GM18508 (cell line): ENCODE data around the gene ATF7.
"Not testable (repeated sequence)": the region's sequence is repeated elsewhere in the genome, so short reads cannot be mapped to it uniquely, and the experiment has no call there.

Source experiments
- ATAC-seq: cut with Tn5 transposase; IDR thresholded peaks from one replicate; pipeline ENCODE4 v1.9.1; 2021; ENCODE audit warnings: moderate number of reproducible peaks; ENCODE audit not compliant: insufficient read depth, unreplicated experiment

ATF7 gene

DNA sequence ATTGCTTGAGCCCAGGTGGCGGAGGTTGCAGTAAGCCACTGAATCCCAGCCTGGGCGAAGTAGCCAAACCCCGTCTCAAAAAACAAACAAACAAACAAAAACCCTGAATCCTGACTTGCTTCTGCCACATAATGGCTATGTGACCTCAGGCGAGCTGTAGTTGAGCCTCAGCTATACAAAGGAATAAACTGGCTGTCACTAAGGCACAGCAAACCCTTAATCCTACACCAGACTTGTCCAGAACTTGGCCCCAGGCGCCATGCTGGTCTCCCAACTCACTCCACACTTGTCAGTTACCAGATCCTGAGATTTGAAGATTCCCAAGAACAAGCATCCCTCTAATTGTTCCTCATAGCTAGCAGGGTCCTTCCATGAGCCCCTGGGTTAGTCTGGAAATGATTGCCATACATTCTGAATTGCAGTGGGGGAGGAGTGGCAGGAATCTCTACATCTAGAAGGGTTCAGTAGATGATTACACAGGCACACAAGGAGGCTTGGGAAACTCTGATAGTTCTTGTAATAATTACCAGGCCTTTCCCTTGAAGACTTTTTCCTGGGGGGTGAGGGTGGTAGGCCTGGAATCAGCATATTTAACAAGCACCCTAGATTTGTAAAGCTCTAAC lies 136.8 kb downstream of the ATF7 start:
- no peak for ATAC-seq

DNA sequence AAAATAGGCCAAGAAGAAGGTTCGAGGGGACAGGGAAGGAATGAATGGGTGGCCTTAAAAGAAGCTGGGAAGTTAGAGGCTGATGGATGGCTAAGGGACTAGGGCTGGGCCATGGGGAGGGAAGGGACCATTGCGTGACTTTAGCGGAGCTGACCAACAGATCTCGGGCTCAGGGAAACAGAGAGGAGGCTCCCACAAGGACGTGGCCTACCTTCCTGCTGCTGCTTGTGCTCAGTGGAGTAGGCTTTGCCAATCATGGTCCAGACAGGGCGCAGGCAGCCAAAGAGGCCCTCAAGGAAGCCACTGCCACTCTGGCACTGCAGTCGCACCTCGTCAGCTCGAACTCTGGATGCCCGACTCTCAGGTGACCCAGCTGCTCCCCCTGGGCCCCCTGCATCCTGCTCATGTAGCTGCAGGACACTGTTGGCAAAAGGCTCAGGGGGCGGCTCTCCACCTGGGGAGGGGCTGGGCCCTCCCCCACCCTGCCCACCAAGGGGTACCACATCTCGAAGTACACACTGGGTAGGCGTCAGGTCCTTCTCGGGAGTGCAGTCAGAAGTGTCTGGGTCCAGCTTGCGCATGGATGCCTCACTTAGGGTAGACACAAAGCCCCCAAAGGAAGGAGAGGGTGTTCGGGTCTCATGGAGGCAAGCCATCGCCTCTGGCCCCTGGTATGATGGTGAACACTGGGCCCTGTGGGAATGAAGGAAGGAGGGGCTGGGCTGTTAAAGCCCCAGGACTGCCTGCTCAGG lies 139.3 kb downstream of the ATF7 start:
- ATAC-seq, result no peak

DNA sequence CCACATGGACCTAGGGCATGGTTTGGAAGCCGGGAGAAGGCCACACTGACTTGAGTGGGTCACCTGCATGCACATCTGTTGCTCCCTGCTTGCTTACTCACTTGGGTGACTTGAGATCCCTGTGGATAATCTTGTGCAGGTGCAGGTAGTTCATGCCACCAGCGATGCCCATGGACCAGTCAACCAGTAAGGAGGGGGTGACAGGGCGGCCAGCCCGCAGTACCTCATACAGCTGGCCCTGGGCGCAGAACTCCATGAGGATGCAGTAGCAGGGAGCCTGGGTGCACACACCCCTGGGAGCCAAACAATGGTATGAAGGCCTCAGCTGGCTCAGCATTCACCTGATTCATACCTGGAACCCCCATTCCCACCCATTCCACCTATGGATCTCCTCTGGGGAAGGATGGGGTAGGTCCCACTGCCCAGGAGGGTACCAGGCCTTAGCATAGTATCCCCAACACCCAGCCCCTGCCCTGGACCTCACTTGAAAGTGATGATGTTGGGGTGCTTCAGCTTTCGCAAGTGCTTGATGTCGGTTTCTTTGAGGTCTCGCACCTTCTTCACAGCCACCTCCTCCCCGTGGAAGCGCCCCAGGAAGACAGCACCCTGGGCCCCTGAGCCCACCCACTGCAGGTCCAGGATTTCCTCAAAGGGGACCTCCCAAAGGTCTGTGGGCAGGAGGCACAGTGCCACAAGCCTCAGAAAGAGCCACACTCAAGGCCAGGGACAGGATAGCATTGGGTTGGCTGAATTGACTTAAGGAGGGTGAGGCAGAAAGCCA lies 140.0 kb downstream of the ATF7 start:
- no peak for ATAC-seq

GRCh38 chr12:53484686-53485575 lies 141.3 kb downstream of the ATF7 start:
- ATAC-seq, result no peak

- no peak for ATAC-seq
Observed at GRCh38 chr12:53483979-53484377, 142.2 kb downstream of the ATF7 start.

GRCh38 chr12:53483225-53483978 lies 142.8 kb downstream of the ATF7 start:
- no peak for ATAC-seq

GRCh38 chr12:53482626-53483168 lies 143.5 kb downstream of the ATF7 start:
- no peak for ATAC-seq

GRCh38 chr12:53481939-53482586 lies 144.1 kb downstream of the ATF7 start:
- no peak for ATAC-seq

GRCh38 chr12:53481458-53481857 lies 144.7 kb downstream of the ATF7 start:
- ATAC-seq, result not testable (repeated sequence)

DNA sequence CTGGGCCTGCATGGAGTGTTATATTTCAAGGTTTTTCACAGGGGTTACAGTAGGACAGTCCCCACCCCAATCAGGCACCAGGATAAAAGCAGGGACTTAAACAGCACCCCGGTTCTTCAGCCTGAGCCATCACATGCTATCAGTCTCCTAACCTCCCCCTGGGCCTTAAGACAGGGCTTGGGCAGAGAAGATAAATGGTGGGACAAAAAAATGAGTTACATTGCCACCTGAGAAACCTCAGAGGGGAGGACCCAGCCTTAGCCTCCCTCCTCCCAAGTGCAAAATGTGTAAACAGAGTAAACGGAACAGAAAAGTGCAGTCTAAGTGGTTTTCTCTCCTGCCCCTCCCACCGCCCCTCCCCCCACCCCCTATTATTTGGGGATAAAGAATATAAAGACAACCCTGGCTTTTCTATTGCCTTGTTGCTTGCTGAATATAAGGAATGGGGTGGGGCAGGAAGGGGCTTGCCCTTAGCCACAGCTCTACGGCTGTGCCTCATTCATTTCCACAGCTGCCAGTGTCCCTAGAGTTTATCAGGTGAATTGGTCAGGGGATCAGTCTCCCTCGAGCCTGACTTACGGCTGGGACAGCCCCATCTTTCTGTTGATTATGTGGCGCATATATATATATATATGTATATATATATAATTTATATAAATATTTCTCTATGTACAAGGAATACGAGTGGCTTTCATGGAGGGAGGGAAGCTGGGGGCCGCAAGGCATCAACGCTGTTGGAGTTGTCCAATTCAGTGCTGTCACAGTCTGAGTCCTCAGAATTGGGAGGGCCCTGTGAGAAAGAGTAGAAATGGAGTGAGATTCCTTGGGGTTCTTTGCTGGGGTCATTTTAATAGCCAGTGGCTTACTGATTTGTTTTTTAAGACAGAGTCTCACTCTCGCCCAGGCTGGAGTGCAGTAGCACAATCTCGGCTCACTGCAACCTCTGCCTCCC lies 145.4 kb downstream of the ATF7 start:
- ATAC-seq, result no peak

DNA sequence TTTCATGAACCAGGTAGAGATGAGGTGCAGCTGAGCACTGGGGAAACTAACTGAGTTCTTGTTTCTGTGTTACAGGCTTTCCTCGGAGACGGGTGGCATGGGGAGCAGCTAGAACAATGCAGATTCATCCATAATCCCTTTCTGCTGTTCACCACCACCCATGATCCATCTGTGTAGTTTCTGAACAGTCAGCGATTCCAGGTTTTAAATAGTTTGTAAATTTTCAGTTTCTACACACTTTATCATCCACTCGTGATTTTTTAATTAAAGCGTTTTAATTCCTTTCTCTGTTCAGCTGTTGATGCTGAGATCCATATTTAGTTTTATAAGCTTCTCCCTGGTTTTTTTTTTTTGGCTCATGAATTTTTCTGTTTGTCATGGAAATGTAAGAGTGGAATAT lies 146.9 kb downstream of the ATF7 start:
- ATAC-seq, result no peak

DNA sequence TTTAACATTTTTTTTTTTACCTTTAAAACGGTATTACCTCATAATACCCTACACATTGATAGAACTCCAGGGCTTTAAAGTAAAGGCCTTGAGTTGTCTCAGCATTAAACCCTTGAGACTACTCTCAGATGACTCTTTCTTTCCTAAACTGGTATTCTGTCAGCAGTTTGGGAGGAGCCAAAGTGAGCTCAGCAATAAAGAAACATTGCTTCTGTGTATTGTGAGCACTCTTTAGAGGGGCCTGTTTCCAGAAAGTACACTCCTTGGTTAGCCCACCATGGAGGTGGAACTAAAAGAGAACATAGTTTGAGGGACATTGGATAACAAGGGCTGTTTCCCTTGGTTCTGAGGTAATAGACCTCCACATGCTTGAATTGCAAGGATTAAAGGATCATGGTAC lies 147.3 kb downstream of the ATF7 start:
- no peak for ATAC-seq

- no peak for ATAC-seq
Observed at GRCh38 chr12:53476769-53477209, 149.4 kb downstream of the ATF7 start.

- ATAC-seq, result no peak
Observed at GRCh38 chr12:53474819-53475218, 151.4 kb downstream of the ATF7 start.

- ATAC-seq, result no peak
Observed at GRCh38 chr12:53474077-53474476, 152.1 kb downstream of the ATF7 start.

DNA sequence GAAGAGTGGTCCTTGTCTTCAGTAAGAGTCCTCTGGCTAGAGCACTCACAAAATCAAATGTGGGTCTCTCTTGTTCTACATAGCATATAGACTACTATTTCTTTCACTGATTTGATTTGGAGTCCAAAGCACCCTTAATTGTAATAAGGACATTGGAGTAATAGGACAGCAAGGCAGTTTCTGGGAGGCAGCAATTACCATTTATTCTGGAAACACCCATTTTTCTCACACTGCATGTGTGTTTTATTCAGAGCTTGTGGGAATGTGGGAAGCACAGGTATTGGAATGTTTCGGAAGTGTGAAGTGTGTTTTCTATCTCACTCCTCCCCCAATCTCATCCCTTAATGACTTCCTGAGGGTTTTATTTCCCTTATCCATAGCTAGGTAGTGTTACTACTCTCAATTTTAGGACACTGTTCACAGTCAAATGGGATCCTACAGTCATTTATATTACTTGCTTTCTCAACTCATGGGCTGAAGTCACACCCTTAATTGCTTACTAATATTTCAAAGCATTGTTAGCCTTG lies 154.1 kb downstream of the ATF7 start:
- ATAC-seq, result no peak

- no peak for ATAC-seq
Observed at GRCh38 chr12:53468282-53468681, 157.9 kb downstream of the ATF7 start.
